Esophagus muscularis mucosa (tissue), 4 donors: ENCODE data around the gene CLEC16A. TPM values are rescaled to one million over a fixed set of nuclear protein-coding genes. Genes with fewer than 3 reads are reported as not detected.

Experiments used
- DNase-seq: peaks from one replicate; pipeline ENCODE4 v3.0.0-alpha.2; 2017; ENCODE audit errors: extremely low spot score
- H3K27ac ChIP-seq, 4 donors: fragments of 200-600 bp; sonication (generic); replicated peaks in 1 of 4; 1 replicate in 3 of 4; 2 replicates in 1 of 4; pipeline ENCODE4 v1.5.1; 2016 to 2019; ENCODE audit warnings: mild to moderate bottlenecking in 1 of 4
- H3K27me3 ChIP-seq, 4 donors: fragments of 200-600 bp; sonication (generic); one replicate each; pipeline versions ENCODE4 v1.5.1 to v1.6.0; 2016 to 2019
- H3K36me3 ChIP-seq, 4 donors: fragments of 200-600 bp; sonication (generic); one replicate each; pipeline ENCODE4 v1.5.1; 2016 to 2019
- H3K4me1 ChIP-seq, 4 donors: fragments of 200-600 bp; sonication (generic); one replicate each; pipeline ENCODE4 v1.5.1; 2016 to 2019
- H3K4me3 ChIP-seq, 4 donors: fragments of 200-600 bp; sonication (generic); 1 replicate in 2 of 4; 2 replicates in 2 of 4; pipeline ENCODE4 v1.5.1; 2016 to 2019; ENCODE audit warnings: mild to moderate bottlenecking in 4 of 4, moderate library complexity in 1 of 4
- H3K9me3 ChIP-seq, 4 donors: fragments of 200-600 bp; sonication (generic); 1 replicate in 3 of 4; 2 replicates in 1 of 4; pipeline ENCODE4 v1.5.1; 2016 to 2019
- EP300 ChIP-seq: sonication (generic); formaldehyde crosslinking; IDR thresholded peaks from one replicate; pipeline ENCODE4 v1.6.1; 2017; ENCODE audit warnings: antibody characterized with exemption
- POLR2A ChIP-seq: fragments of 450-650 bp; IDR thresholded peaks from one replicate; pipeline ENCODE4 v1.6.1; 2017; ENCODE audit warnings: antibody characterized with exemption, moderate library complexity, mild to moderate bottlenecking, low read depth
- POLR2AphosphoS5 ChIP-seq, 2 donors: sonication (generic); formaldehyde crosslinking; IDR thresholded peaks; one replicate each; pipeline ENCODE4 v1.6.1; 2017; ENCODE audit warnings: antibody characterized with exemption in 2 of 2
- WGBS: methylation state at CpG from one replicate; pipeline ENCODE4 v1.1.5; 2018; 5-methylcytosine and 5-hydroxymethylcytosine counted together
- intact Hi-C: fragments of 100-400 bp; cut with DNase I; formaldehyde crosslinking; loops from one replicate; pipeline ENCODE4 v1.15.1; 2023
- total RNA-seq, 4 donors: library from RNA; depleted of rRNA; stranded (reverse); fragments of >200 nt; gene quantifications; one replicate each; pipeline versions ENCODE4 v1.1.0 to v1.2.1, GENCODE V29; 2016
- TF ChIP-seq, protein P1 (sequence below), 3 experiments: fragments of 200-600 bp in 2 of 3; fragments of 450-650 bp in 1 of 3; sonication (generic) in 2 of 3; IDR thresholded peaks; one replicate each; pipeline ENCODE4 v1.5.1; 2017 to 2019; ENCODE audit warnings: antibody characterized with exemption in 3 of 3, mild to moderate bottlenecking in 2 of 3, moderate library complexity in 1 of 3

Gene CLEC16A
- total RNA-seq, 4 donors from 2014 or later, result 22.3 to 34.7 (median 29.2) TPM

DNA sequence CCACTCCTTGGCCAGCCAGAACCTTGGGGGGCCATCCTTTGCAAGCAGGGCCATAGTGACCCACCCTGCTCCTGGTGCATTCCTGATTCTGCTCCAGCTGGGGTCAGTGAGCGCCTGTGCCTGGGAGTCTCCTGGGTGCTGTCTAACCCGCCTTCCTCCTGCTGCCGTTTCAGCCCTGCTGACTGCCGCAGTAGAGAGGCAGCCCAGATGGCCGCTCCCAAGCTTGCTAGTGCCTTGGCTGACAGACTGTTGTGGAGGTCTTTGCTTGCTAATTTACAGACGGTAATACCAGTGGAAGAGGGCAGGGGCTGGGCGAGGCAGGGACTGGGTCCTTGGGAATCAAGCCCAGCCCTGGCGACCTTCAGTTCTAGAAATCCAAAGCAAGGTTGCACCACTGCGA lies 212.0 kb downstream of the CLEC16A start:
- DNase-seq, result no peak
- intact Hi-C loops, result loop anchor here (5.0 kb wide), 1 partner anchor 189 kb away; no protein-coding TSS in a partner anchor
- 94% methylated on average over 9 of the region's 9 CpGs for WGBS

DNA sequence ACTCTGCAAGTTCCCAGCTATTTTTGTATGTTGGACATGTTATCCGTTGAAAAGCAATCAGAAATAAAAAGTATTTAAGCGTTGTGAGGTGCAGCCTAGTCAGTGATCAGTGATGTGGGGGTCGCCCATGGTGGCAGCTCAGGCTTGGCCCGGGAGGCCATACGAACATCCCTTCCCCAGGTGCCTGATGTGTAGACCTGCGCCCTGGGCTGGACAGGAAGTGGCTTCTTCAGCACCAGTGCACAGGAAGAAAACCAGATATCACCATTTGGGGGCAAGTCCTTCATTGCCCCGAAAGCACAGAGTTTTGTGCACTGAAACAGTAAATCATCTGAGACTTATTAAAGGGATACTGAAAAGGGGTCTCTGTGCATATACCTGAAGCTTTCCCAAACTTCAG lies 212.8 kb downstream of the CLEC16A start:
- H3K4me1 ChIP-seq, result peaks cover 12 to 46% (median 36%) of the 10 kb centered on the region in 4 donors

More for the DNA sequence above, 212.0 kb downstream of the CLEC16A start:
- Histone ChIP-seq H3K4me1 (peaks cover 4 to 39% (median 28%) of the 10 kb centered on the region in 4 donors), H3K27me3 (no peaks in the 10 kb centered on the region), H3K27ac (no peak overlapping the region), H3K4me3 (no peak overlapping the region), H3K9me3 (no peaks in the 10 kb centered on the region), H3K36me3 (no peaks in the 10 kb centered on the region)
- no peak for TF ChIP-seq POLR2AphosphoS5 (IDR thresholded peaks at IDR 0.05)
- TF ChIP-seq, protein P1, sequence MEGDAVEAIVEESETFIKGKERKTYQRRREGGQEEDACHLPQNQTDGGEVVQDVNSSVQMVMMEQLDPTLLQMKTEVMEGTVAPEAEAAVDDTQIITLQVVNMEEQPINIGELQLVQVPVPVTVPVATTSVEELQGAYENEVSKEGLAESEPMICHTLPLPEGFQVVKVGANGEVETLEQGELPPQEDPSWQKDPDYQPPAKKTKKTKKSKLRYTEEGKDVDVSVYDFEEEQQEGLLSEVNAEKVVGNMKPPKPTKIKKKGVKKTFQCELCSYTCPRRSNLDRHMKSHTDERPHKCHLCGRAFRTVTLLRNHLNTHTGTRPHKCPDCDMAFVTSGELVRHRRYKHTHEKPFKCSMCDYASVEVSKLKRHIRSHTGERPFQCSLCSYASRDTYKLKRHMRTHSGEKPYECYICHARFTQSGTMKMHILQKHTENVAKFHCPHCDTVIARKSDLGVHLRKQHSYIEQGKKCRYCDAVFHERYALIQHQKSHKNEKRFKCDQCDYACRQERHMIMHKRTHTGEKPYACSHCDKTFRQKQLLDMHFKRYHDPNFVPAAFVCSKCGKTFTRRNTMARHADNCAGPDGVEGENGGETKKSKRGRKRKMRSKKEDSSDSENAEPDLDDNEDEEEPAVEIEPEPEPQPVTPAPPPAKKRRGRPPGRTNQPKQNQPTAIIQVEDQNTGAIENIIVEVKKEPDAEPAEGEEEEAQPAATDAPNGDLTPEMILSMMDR (IDR thresholded peaks at IDR 0.05), result no peak
- no peak for TF ChIP-seq EP300
- no peak for TF ChIP-seq POLR2A

DNA sequence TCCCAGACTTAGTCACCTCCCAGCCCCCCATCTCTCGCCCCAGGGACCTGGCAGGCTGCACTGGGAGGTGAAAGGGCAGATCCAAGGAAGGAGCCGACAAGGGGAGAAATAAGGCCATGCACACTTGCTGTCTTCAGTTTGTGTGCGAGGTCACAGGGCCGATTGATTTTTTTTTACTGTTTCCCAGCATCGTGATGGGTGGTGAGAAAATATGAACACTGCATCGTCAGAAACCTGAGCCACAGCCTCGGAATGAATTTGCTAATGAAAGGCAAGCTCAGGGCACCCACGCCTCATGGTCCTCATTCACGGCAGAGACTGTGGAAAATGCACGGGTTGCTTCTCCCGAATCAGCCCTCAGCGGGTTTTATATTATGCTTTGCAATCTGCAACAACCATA lies 213.7 kb downstream of the CLEC16A start:
- H3K36me3 ChIP-seq, result no peaks in the 10 kb centered on the region
- no peaks in the 10 kb centered on the region for H3K9me3 ChIP-seq
- TF ChIP-seq, protein P1 (IDR thresholded peaks at IDR 0.05), result no peak
- TF ChIP-seq EP300 (no peak), POLR2A (no peak), POLR2AphosphoS5 (IDR thresholded peaks at IDR 0.05) (no peak)
- WGBS, result 91% methylated on average over 12 of the region's 12 CpGs
- no peaks in the 10 kb centered on the region for H3K27me3 ChIP-seq
- intact Hi-C loops, result loop anchor here (5.0 kb wide), 1 partner anchor 191 kb away; no protein-coding TSS in a partner anchor
- H3K4me1 ChIP-seq, result peaks cover 20 to 55% (median 45%) of the 10 kb centered on the region in 4 donors
- no peak for DNase-seq
- no peak overlapping the region for H3K27ac ChIP-seq
- no peak overlapping the region for H3K4me3 ChIP-seq

More for the DNA sequence above, 212.8 kb downstream of the CLEC16A start:
- H3K9me3 ChIP-seq, result no peaks in the 10 kb centered on the region
- TF ChIP-seq POLR2A (no peak), EP300 (no peak), POLR2AphosphoS5 (IDR thresholded peaks at IDR 0.05) (no peak)
- TF ChIP-seq, protein P1 (IDR thresholded peaks at IDR 0.05), result no peak
- H3K27me3 ChIP-seq, result no peaks in the 10 kb centered on the region
- intact Hi-C loops, result loop anchor here (5.0 kb wide), 1 partner anchor 190 kb away; no protein-coding TSS in a partner anchor
- 92% methylated on average over 7 of the region's 7 CpGs for WGBS
- no peak for DNase-seq
- no peak overlapping the region for H3K4me3 ChIP-seq
- no peaks in the 10 kb centered on the region for H3K36me3 ChIP-seq
- no peak overlapping the region for H3K27ac ChIP-seq

DNA sequence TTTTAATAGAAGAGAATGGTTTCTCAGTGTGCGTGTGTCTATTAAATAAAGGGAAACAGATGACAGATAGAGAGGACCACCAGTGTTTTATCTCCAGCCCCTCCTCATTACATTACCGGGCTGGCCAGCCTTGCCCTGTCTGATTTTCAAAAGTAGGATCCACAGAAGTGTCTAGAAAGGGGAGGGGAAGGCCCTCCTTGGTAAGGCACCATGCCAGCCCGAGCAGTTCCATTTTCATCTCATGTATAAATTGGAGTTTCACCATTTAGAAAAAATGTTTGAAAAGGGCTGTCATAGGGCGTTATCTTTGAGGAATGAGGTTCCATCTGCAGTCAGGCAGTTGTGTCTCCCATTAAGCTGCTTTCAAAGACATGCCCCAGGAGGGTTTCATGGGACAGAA lies 214.9 kb downstream of the CLEC16A start:
- Histone ChIP-seq H3K9me3 (no peaks in the 10 kb centered on the region), H3K36me3 (no peaks in the 10 kb centered on the region), H3K27ac (peak overlapping the region in 2 of 4 donors; percentile 17 to 79), H3K4me3 (no peak overlapping the region), H3K27me3 (no peaks in the 10 kb centered on the region), H3K4me1 (peaks cover 23 to 68% (median 57%) of the 10 kb centered on the region in 4 donors)
- intact Hi-C loops, result loop anchor here (5.0 kb wide), 1 partner anchor 192 kb away; no protein-coding TSS in a partner anchor
- 64% methylated on average over 4 of the region's 4 CpGs for WGBS
- TF ChIP-seq EP300 (no peak), POLR2AphosphoS5 (IDR thresholded peaks at IDR 0.05) (no peak), POLR2A (no peak)
- TF ChIP-seq, protein P1 (IDR thresholded peaks at IDR 0.05), result no peak
- no peak for DNase-seq
